HepG2 (cell line): ENCODE results near the gene BRD3. TPM values are rescaled to one million over a fixed set of nuclear protein-coding genes. Genes with fewer than 3 reads are reported as not detected.

Experiments used
- ARNT ChIP-seq: fragments of 450-650 bp; IDR thresholded peaks from 2 replicates; pipeline ENCODE4 v1.6.1; 2017
- CBFB ChIP-seq: sonication (generic); formaldehyde crosslinking; IDR thresholded peaks from 2 replicates; pipeline ENCODE4 v1.4.0; 2020; ENCODE audit warnings: missing genetic modification reagents
- E2F5 ChIP-seq: sonication (generic); formaldehyde crosslinking; conservative IDR thresholded peaks from 2 replicates; pipeline ENCODE4 v1.4.0; 2020; ENCODE audit warnings: missing genetic modification reagents
- GMEB1 ChIP-seq: sonication (generic); formaldehyde crosslinking; IDR thresholded peaks from 2 replicates; pipeline ENCODE4 v1.5.1; 2020; ENCODE audit warnings: missing genetic modification reagents, mild to moderate bottlenecking, borderline replicate concordance
- JUND ChIP-seq: sonication (generic); formaldehyde crosslinking; IDR thresholded peaks from 2 replicates; pipeline ENCODE4 v1.8.0; 2022; ENCODE audit warnings: mild to moderate bottlenecking, missing genetic modification reagents
- MEIS2 ChIP-seq: sonication (generic); formaldehyde crosslinking; IDR thresholded peaks from 2 replicates; pipeline ENCODE4 v1.9.0; 2021; ENCODE audit warnings: mild to moderate bottlenecking, missing genetic modification reagents
- NFE2L1 ChIP-seq: sonication (generic); formaldehyde crosslinking; IDR thresholded peaks from 2 replicates; pipeline ENCODE4 v1.4.0; 2020; ENCODE audit warnings: missing genetic modification reagents, mild to moderate bottlenecking, borderline replicate concordance
- NKX3-1 ChIP-seq: sonication (generic); formaldehyde crosslinking; IDR thresholded peaks from 2 replicates; pipeline ENCODE4 v1.5.0; 2020; ENCODE audit warnings: missing genetic modification reagents
- NR0B2 ChIP-seq: sonication (generic); formaldehyde crosslinking; IDR thresholded peaks from 2 replicates; pipeline ENCODE4 v1.4.0; 2020; ENCODE audit warnings: mild to moderate bottlenecking, missing genetic modification reagents
- PHF5A ChIP-seq: IDR thresholded peaks from one replicate; pipeline ENCODE4 v1.6.1; 2018; ENCODE audit warnings: low read depth, missing genetic modification reagents; ENCODE audit not compliant: unreplicated experiment
- ZFP62 ChIP-seq: sonication (generic); formaldehyde crosslinking; IDR thresholded peaks from 2 replicates; pipeline ENCODE4 v1.4.0; 2020; ENCODE audit warnings: missing genetic modification reagents
- ZFY ChIP-seq: sonication (generic); formaldehyde crosslinking; IDR thresholded peaks from 2 replicates; pipeline ENCODE4 v1.4.0; 2020; ENCODE audit warnings: missing genetic modification reagents
- ZNF160 ChIP-seq: sonication (generic); formaldehyde crosslinking; IDR thresholded peaks from 2 replicates; pipeline ENCODE4 v1.8.0; 2022; ENCODE audit warnings: mild to moderate bottlenecking, inconsistent platforms, missing genetic modification reagents
- ZNF343 ChIP-seq: sonication (generic); formaldehyde crosslinking; IDR thresholded peaks from 2 replicates; pipeline ENCODE4 v1.4.0; 2020; ENCODE audit warnings: mild to moderate bottlenecking, missing genetic modification reagents
- ZNF446 ChIP-seq: sonication (generic); formaldehyde crosslinking; IDR thresholded peaks from 2 replicates; pipeline ENCODE4 v1.5.0; 2020; ENCODE audit warnings: mild to moderate bottlenecking, missing genetic modification reagents
- ZNF572 ChIP-seq: sonication (generic); formaldehyde crosslinking; IDR thresholded peaks from 2 replicates; pipeline ENCODE4 v1.5.1; 2020; ENCODE audit warnings: mild to moderate bottlenecking, missing genetic modification reagents
- ZNF691 ChIP-seq: sonication (generic); formaldehyde crosslinking; IDR thresholded peaks from 2 replicates; pipeline ENCODE4 v1.4.0; 2020; ENCODE audit warnings: missing genetic modification reagents, low read depth, mild to moderate bottlenecking, borderline replicate concordance
- ZNF790 ChIP-seq: sonication (generic); formaldehyde crosslinking; IDR thresholded peaks from 2 replicates; pipeline ENCODE4 v1.8.0; 2022; ENCODE audit warnings: missing genetic modification reagents, mild to moderate bottlenecking, borderline replicate concordance
- ZNF883 ChIP-seq: sonication (generic); formaldehyde crosslinking; IDR thresholded peaks from 2 replicates; pipeline ENCODE4 v1.5.1; 2020; ENCODE audit warnings: mild to moderate bottlenecking, missing genetic modification reagents; ENCODE audit errors: not compliant biosample characterization
- ZUFSP ChIP-seq: sonication (generic); formaldehyde crosslinking; IDR thresholded peaks from 2 replicates; pipeline ENCODE4 v1.9.0; 2021; ENCODE audit warnings: missing genetic modification reagents, mild to moderate bottlenecking, borderline replicate concordance
- ZXDC ChIP-seq: sonication (generic); formaldehyde crosslinking; IDR thresholded peaks from 2 replicates; pipeline ENCODE4 v1.5.0; 2020; ENCODE audit warnings: mild to moderate bottlenecking, missing genetic modification reagents
- polyA plus RNA-seq, 8 experiments: library from polyadenylated mRNA; depleted of rRNA in 3 of 8; stranded (reverse) in 7 of 8; unstranded in 1 of 8; fragments of >200 nt; fragmentation: Illumina TruSeq in 4 of 8; extraction: Trizol in 4 of 8; gene quantifications; 2 replicates each; pipeline versions ENCODE4 v1.2.1 to v1.2.3, GENCODE V29; 2011 to 2016; ENCODE audit warnings: low read depth in 4 of 8, missing spikeins in 1 of 8, mixed read lengths in 1 of 8; ENCODE audit not compliant: insufficient read depth in 1 of 8
- total RNA-seq, 5 experiments: library from RNA; depleted of rRNA; stranded (reverse); fragments of >200 nt; fragmentation: Illumina TruSeq; extraction: Trizol; gene quantifications; 2 replicates each; pipeline ENCODE4 v1.2.3, GENCODE V29; 2016; ENCODE audit warnings: low read depth in 1 of 5

Gene BRD3
- total and polyA plus RNA-seq, 2 of the 13 experiments (the other 11 are each of a cell fraction or from before 2014, with no cell fraction given), result 5.9 to 12.9 TPM

GRCh38 chr9:133991964-133992779 lies 75.7 kb downstream of the BRD3 start, which contains the start of gene VAV2 (continued):
- TF ChIP-seq GMEB1 (CRISPR knock-in tag) (no peak), CBFB (CRISPR knock-in tag) (0 out of 2 replicates have a peak, but pooled peaks have one; percentile 15), ZNF790 (CRISPR knock-in tag) (peak; percentile 61; the same call in 1 of the 2 replicates), E2F5 (0 out of 2 replicates have a peak, but pooled peaks have one; percentile 28), ZFP62 (CRISPR knock-in tag) (no peak), PHF5A (CRISPR knock-in tag) (no peak), MEIS2 (CRISPR knock-in tag) (no peak; the same call in 1 of the 2 replicates), ZNF691 (CRISPR knock-in tag) (no peak), ZNF160 (CRISPR knock-in tag) (no peak), NFE2L1 (CRISPR knock-in tag) (no peak), ZXDC (CRISPR knock-in tag) (no peak), ZNF883 (CRISPR knock-in tag) (no peak), ZUFSP (no peak), NKX3-1 (no peak), NR0B2 (CRISPR knock-in tag) (no peak), ZFY (CRISPR knock-in tag) (peak; percentile 54), JUND (no peak), ZNF446 (peak; percentile 9; the same call in 1 of the 2 replicates), ZNF343 (CRISPR knock-in tag) (peak; percentile 89), ARNT (no peak), ZNF572 (CRISPR knock-in tag) (no peak)
